ENCODE data around the gene GLS. TPM values are rescaled to one million over a fixed set of nuclear protein-coding genes. Genes with fewer than 3 reads are reported as not detected.

Gene GLS
- total and polyA plus RNA-seq, 2 donors (not counting 1 experiment from before 2014, with no cell fraction given), result 123 to 192 TPM

- Histone ChIP-seq H4K20me1 (ENCODE audit: control insufficient read depth, extremely low read depth, insufficient read depth, low read length) (no peaks in the 10 kb centered on the region), H3K36me3 (ENCODE audit: control insufficient read depth, insufficient read depth, low read length) (peaks cover 35% of the 10 kb centered on the region), H3K27me3 (ENCODE audit: control insufficient read depth, insufficient read depth, low read length) (no peaks in the 10 kb centered on the region), H3K9ac (ENCODE audit: insufficient read depth, low read length) (no peak overlapping the region), H3K4me1 (ENCODE audit: control insufficient read depth, extremely low read depth, insufficient read depth, low read length) (peaks cover 7% of the 10 kb centered on the region), H3K9me3 (ENCODE audit: control insufficient read depth, insufficient read depth, low read depth, low read length) (no peaks in the 10 kb centered on the region), H3K79me2 (ENCODE audit: control insufficient read depth, insufficient read depth, low read length) (no peaks in the 10 kb centered on the region), H3K27ac (ENCODE audit: insufficient read depth, low read length) (no peak overlapping the region), H3K4me3 (replicated peaks in 1 of 4; ENCODE audit: control extremely low read depth in 1 of 4, insufficient read depth in 1 of 4, low read depth in 3 of 4, low read length in 4 of 4) (no peak overlapping the region), H2AFZ (ENCODE audit: low read length) (no peak overlapping the region), H3K4me2 (ENCODE audit: extremely low read depth, insufficient read depth, low read length) (no peak overlapping the region)
- no peak for DNase-seq (ENCODE audit: low read depth in 2 of 2)
- TF ChIP-seq CTCF (conservative IDR thresholded peaks at IDR 0.05 in 1 of 2, IDR thresholded peaks at IDR 0.05 in 1 of 2; ENCODE audit: low read depth in 1 of 2, low read length in 2 of 2), result no peak
Measured at GRCh38 chr2:190977505-190977904, 96.9 kb downstream of the GLS start.

GRCh38 chr2:190978389-190979053, 97.9 kb downstream of the GLS start:
- Histone ChIP-seq H3K4me3 (replicated peaks in 1 of 4; ENCODE audit: control extremely low read depth in 1 of 4, insufficient read depth in 1 of 4, low read depth in 3 of 4, low read length in 4 of 4) (no peak overlapping the region), H3K4me1 (ENCODE audit: control insufficient read depth, extremely low read depth, insufficient read depth, low read length) (peaks cover 5% of the 10 kb centered on the region), H3K9me3 (ENCODE audit: control insufficient read depth, insufficient read depth, low read depth, low read length) (no peaks in the 10 kb centered on the region), H3K36me3 (ENCODE audit: control insufficient read depth, insufficient read depth, low read length) (peaks cover 36% of the 10 kb centered on the region), H2AFZ (ENCODE audit: low read length) (no peak overlapping the region), H3K79me2 (ENCODE audit: control insufficient read depth, insufficient read depth, low read length) (no peaks in the 10 kb centered on the region), H3K27me3 (ENCODE audit: control insufficient read depth, insufficient read depth, low read length) (no peaks in the 10 kb centered on the region), H3K9ac (ENCODE audit: insufficient read depth, low read length) (no peak overlapping the region), H3K4me2 (ENCODE audit: extremely low read depth, insufficient read depth, low read length) (no peak overlapping the region), H4K20me1 (ENCODE audit: control insufficient read depth, extremely low read depth, insufficient read depth, low read length) (no peaks in the 10 kb centered on the region), H3K27ac (ENCODE audit: insufficient read depth, low read length) (no peak overlapping the region)
- TF ChIP-seq CTCF (conservative IDR thresholded peaks at IDR 0.05 in 1 of 2, IDR thresholded peaks at IDR 0.05 in 1 of 2; ENCODE audit: low read depth in 1 of 2, low read length in 2 of 2), result no peak
- TF ChIP-seq EZH2 (IDR thresholded peaks at IDR 0.05; ENCODE audit: low read length, missing control alignments), result no peak
- peak; percentile 27 to 88 for DNase-seq (ENCODE audit: low read depth in 2 of 2)

DNA sequence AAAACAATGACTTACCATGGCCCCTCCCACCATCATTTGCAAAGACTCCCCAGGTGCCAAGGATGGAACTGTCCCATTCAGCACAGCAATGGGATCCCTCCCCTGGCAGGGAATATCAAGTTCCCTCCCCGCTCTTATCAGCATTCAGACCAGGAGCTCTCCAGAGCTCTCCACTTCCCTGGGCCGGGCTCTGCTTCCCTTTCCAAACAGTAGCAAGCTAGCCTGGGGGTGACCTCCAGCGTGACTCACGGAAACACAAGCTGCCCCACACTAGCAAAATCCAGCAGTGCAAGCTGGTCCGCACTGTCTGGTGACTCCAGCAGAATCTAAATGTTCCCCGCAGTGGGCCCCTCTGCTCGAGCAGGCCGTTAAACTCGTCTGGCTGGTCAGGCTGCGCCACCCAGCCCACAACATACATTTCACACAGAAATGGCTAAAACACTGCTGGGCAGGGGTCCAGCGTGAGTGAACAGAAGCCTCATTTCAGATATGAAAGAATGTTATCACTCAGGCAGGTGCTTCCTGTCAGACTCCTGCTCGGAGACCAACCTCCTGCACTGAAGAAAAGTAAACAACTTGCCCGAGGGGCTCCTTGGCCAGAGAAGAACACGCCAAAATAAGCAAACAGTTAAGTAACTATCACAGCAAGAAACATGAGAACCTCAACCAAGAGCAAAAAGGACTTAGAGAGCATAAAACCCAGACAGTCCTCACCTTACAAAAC, 99.4 kb downstream of the GLS start:
- Histone ChIP-seq H4K20me1 (ENCODE audit: control insufficient read depth, extremely low read depth, insufficient read depth, low read length) (no peaks in the 10 kb centered on the region), H3K79me2 (ENCODE audit: control insufficient read depth, insufficient read depth, low read length) (no peaks in the 10 kb centered on the region), H3K9ac (ENCODE audit: insufficient read depth, low read length) (no peak overlapping the region), H3K27me3 (ENCODE audit: control insufficient read depth, insufficient read depth, low read length) (no peaks in the 10 kb centered on the region), H3K4me2 (ENCODE audit: extremely low read depth, insufficient read depth, low read length) (no peak overlapping the region), H3K36me3 (ENCODE audit: control insufficient read depth, insufficient read depth, low read length) (peaks cover 37% of the 10 kb centered on the region), H2AFZ (ENCODE audit: low read length) (no peak overlapping the region), H3K4me1 (ENCODE audit: control insufficient read depth, extremely low read depth, insufficient read depth, low read length) (peaks cover 2% of the 10 kb centered on the region), H3K27ac (ENCODE audit: insufficient read depth, low read length) (no peak overlapping the region), H3K9me3 (ENCODE audit: control insufficient read depth, insufficient read depth, low read depth, low read length) (no peaks in the 10 kb centered on the region), H3K4me3 (replicated peaks in 1 of 4; ENCODE audit: control extremely low read depth in 1 of 4, insufficient read depth in 1 of 4, low read depth in 3 of 4, low read length in 4 of 4) (peak overlapping the region in 1 of 4 experiments; percentile 10)
- DNase-seq (ENCODE audit: low read depth in 2 of 2), result peak; percentile 76 to 94
- TF ChIP-seq CTCF (conservative IDR thresholded peaks at IDR 0.05 in 1 of 2, IDR thresholded peaks at IDR 0.05 in 1 of 2; ENCODE audit: low read depth in 1 of 2, low read length in 2 of 2) (no peak), EZH2 (IDR thresholded peaks at IDR 0.05; ENCODE audit: low read length, missing control alignments) (no peak)
